Right lobe of liver (tissue), 4 donors: ENCODE measurements around the gene SCAP.

Source experiments
- CTCF ChIP-seq, 4 donors: fragments of 200-600 bp in 3 of 4; fragments of 450-650 bp in 1 of 4; IDR thresholded peaks; one replicate each; pipeline versions ENCODE4 v1.5.1 to v1.8.0; 2016 to 2022; ENCODE audit warnings: antibody characterized with exemption in 4 of 4, mild to moderate bottlenecking in 2 of 4
- POLR2A ChIP-seq: fragments of 450-650 bp; IDR thresholded peaks from one replicate; pipeline ENCODE4 v1.6.1; 2017; ENCODE audit warnings: antibody characterized with exemption, mild to moderate bottlenecking
- donor health status: DM: no; HTN: no; CAD: no.
- donor health status: DM: no; HTN: no; CAD: no.
- donor health status: DM: no; HTN: yes; CAD: no.

- TF ChIP-seq CTCF (IDR thresholded peaks at IDR 0.05) (no peak), POLR2A (no peak)
These were observed 101.2 kb downstream of the SCAP start for GRCh38 chr3:47374587-47374986.
